Measurements from ENCODE around the gene SF3A1.

The SF3A1 gene

GRCh38 chr22:30398685-30399680 is 42.3 kb upstream of the SF3A1 start:
- TF ChIP-seq CTCF (IDR thresholded peaks at IDR 0.05; ENCODE audit: low read depth, low read length) (no peak), EZH2phosphoT487 (IDR thresholded peaks at IDR 0.05; ENCODE audit: low read depth) (no peak)
- Histone ChIP-seq H4K20me1 (ENCODE audit: insufficient read depth, low read length) (no peaks in the 10 kb centered on the region), H3K27me3 (ENCODE audit: low read depth, low read length) (0 out of 2 replicates have a peak, but pooled peaks cover 7% of the 10 kb centered on the region), H3K79me2 (ENCODE audit: low read length) (no peaks in the 10 kb centered on the region), H3K9ac (ENCODE audit: low read length) (no peak overlapping the region), H2AFZ (ENCODE audit: low read depth, low read length) (no peak overlapping the region), H3K4me3 (ENCODE audit: low read length) (no peak overlapping the region), H3K4me1 (ENCODE audit: low read length) (peaks cover 13% of the 10 kb centered on the region), H3K9me3 (ENCODE audit: insufficient read depth, low read length) (no peaks in the 10 kb centered on the region), H3K36me3 (replicated peaks; ENCODE audit: low read depth, low read length) (no peaks in the 10 kb centered on the region), H3K4me2 (ENCODE audit: low read length) (no peak overlapping the region), H3K27ac (ENCODE audit: low read length) (no peak overlapping the region)

GRCh38 chr22:30397656-30398635 is 41.3 kb upstream of the SF3A1 start:
- Histone ChIP-seq H3K9ac (ENCODE audit: low read length) (peak overlapping the region; percentile 70), H3K4me3 (ENCODE audit: low read length) (peak overlapping the region; percentile 82), H3K27ac (ENCODE audit: low read length) (no peak overlapping the region), H3K9me3 (ENCODE audit: insufficient read depth, low read length) (no peaks in the 10 kb centered on the region), H2AFZ (ENCODE audit: low read depth, low read length) (0 out of 2 replicates have a peak overlapping the region, but pooled peaks have one; percentile 17), H3K36me3 (replicated peaks; ENCODE audit: low read depth, low read length) (no peaks in the 10 kb centered on the region), H3K4me2 (ENCODE audit: low read length) (peak overlapping the region; percentile 84), H3K4me1 (ENCODE audit: low read length) (peaks cover 23% of the 10 kb centered on the region), H3K27me3 (ENCODE audit: low read depth, low read length) (0 out of 2 replicates have a peak, but pooled peaks cover 7% of the 10 kb centered on the region), H4K20me1 (ENCODE audit: insufficient read depth, low read length) (no peaks in the 10 kb centered on the region), H3K79me2 (ENCODE audit: low read length) (no peaks in the 10 kb centered on the region)
- TF ChIP-seq EZH2phosphoT487 (IDR thresholded peaks at IDR 0.05; ENCODE audit: low read depth): no peak
- TF ChIP-seq CTCF (IDR thresholded peaks at IDR 0.05; ENCODE audit: low read depth, low read length): no peak

GRCh38 chr22:30396871-30397655 is 40.4 kb upstream of the SF3A1 start, which contains the start of gene SEC14L2:
SEC14L2 (plus strand) TSS chr22:30397018; CDS start chr22:30397117, 99 bp downstream.
- H4K20me1 ChIP-seq (ENCODE audit: insufficient read depth, low read length): no peaks in the 10 kb centered on the region
- 0 out of 2 replicates have a peak, but pooled peaks cover 7% of the 10 kb centered on the region for H3K27me3 ChIP-seq (ENCODE audit: low read depth, low read length)
- peak within 1 kb of the TSS; percentile 92 for H2AFZ ChIP-seq (ENCODE audit: low read depth, low read length)
- peak within 1 kb of the TSS; percentile 84 for H3K4me2 ChIP-seq (ENCODE audit: low read length)
- H3K9me3 ChIP-seq (ENCODE audit: insufficient read depth, low read length): no peaks in the 10 kb centered on the region
- H3K79me2 ChIP-seq (ENCODE audit: low read length): no peaks in the 10 kb centered on the region
- H3K36me3 ChIP-seq (replicated peaks; ENCODE audit: low read depth, low read length): no peaks in the 10 kb centered on the region
- H3K4me1 ChIP-seq (ENCODE audit: low read length): peaks cover 32% of the 10 kb centered on the region
- no peak within 1 kb of the TSS for H3K27ac ChIP-seq (ENCODE audit: low read length)
- peak within 1 kb of the TSS; percentile 70 for H3K9ac ChIP-seq (ENCODE audit: low read length)
- H3K4me3 ChIP-seq (ENCODE audit: low read length): peak within 1 kb of the TSS; percentile 82
- no peak for TF ChIP-seq CTCF (IDR thresholded peaks at IDR 0.05; ENCODE audit: low read depth, low read length)
- no peak for TF ChIP-seq EZH2phosphoT487 (IDR thresholded peaks at IDR 0.05; ENCODE audit: low read depth)

Measured in OCI-LY3 (cell line).